Heart right ventricle (tissue), 16 donors: ENCODE data around the gene DDAH1. TPM values are rescaled to one million over a fixed set of nuclear protein-coding genes. Genes with fewer than 3 reads are reported as not detected.

ENCODE experiments used
- ATAC-seq, 8 donors: fragments of 200-7000 bp; cut with Tn5 transposase; one replicate each; pipeline ENCODE4 v1.9.1; 2020; ENCODE audit warnings: mild to moderate bottlenecking in 8 of 8, moderate library complexity in 8 of 8, moderate number of reproducible peaks in 1 of 8
- DNase-seq, 2 donors: peaks; one replicate each; pipeline ENCODE4 v3.0.0-alpha.2; 2020
- H3K27ac ChIP-seq, 10 donors: fragments of 200-600 bp; sonication (generic) in 2 of 10; one replicate each; pipeline versions ENCODE4 v1.5.0 to v1.8.0; 2020 to 2022; ENCODE audit warnings: mild to moderate bottlenecking in 3 of 10
- H3K27me3 ChIP-seq, 7 donors: fragments of 200-600 bp; one replicate each; pipeline ENCODE4 v1.8.0; 2021 to 2022; ENCODE audit warnings: mild to moderate bottlenecking in 2 of 7
- H3K36me3 ChIP-seq, 9 donors: fragments of 200-600 bp; sonication (generic) in 1 of 9; one replicate each; pipeline versions ENCODE4 v1.5.0 to v1.8.0; 2020 to 2022; ENCODE audit warnings: mild to moderate bottlenecking in 2 of 9
- H3K4me1 ChIP-seq, 9 donors: fragments of 200-600 bp; sonication (generic) in 1 of 9; one replicate each; pipeline versions ENCODE4 v1.5.0 to v1.8.0; 2020 to 2022; ENCODE audit warnings: mild to moderate bottlenecking in 4 of 9
- H3K4me3 ChIP-seq, 10 donors: fragments of 200-600 bp; sonication (generic) in 2 of 10; one replicate each; pipeline versions ENCODE4 v1.5.0 to v1.8.0; 2020 to 2022; ENCODE audit warnings: mild to moderate bottlenecking in 7 of 10, moderate library complexity in 2 of 10
- H3K9me3 ChIP-seq, 11 donors: fragments of 200-600 bp in 10 of 11; sonication (generic) in 2 of 11; one replicate each; pipeline versions ENCODE4 v1.5.0 to v1.8.0; 2013 to 2022; ENCODE audit warnings: mild to moderate bottlenecking in 2 of 11, control low read depth in 1 of 11, moderate library complexity in 1 of 11
- WGBS, 2 donors: extraction: QIAGEN DNeasy Blood & Tissue Kit; methylation state at CpG; one replicate each; pipeline ENCODE4 v1.1.7; 2013; ENCODE audit warnings: inconsistent platforms in 1 of 2; 5-methylcytosine and 5-hydroxymethylcytosine counted together
- intact Hi-C, 10 donors: fragments of 100-400 bp; cut with DNase I; formaldehyde crosslinking; loops; one replicate each; pipeline versions ENCODE4 v1.11.1 to v1.14.2; 2022
- polyA plus RNA-seq, 2 donors: library from polyadenylated mRNA; stranded (reverse); fragments of 200-250 nt; gene quantifications; one replicate each; pipeline ENCODE4 v1.2.3, GENCODE V29; 2013
- total RNA-seq, 10 donors: library from RNA; stranded (reverse); fragmentation: NEBNext Ultra II Directional in 3 of 10; extraction: Animal tissue kit (Norgen Biotek cat#: 25700) in 3 of 10; gene quantifications; one replicate each; pipeline versions ENCODE4 v1.2.1 to v1.2.4, GENCODE V29; 2021 to 2023
- TF ChIP-seq, protein P1 (sequence below), 9 donors: fragments of 200-600 bp; sonication (generic) in 2 of 9; IDR thresholded peaks; one replicate each; pipeline versions ENCODE4 v1.5.0 to v1.8.0; 2021 to 2022; ENCODE audit warnings: antibody characterized with exemption in 9 of 9, mild to moderate bottlenecking in 5 of 9, moderate library complexity in 1 of 9
- donor health status: Arrhythmogenic right ventricular cardiomyopathy.
- donor health status: ischemic (EF 13 %, LVEDD 7.1; RV severe dilation, severe dysfunction).
- donor health status: healthy with polysubstance abuse.
- donor health status: DM: no; HTN: yes; CAD: no.
- donor health status: DM: no; HTN: no; CAD: no.
- donor health status: ischemic (EF 25% LVEDD 6.9; RV normal size, moderate dysfunction).
- donor health status: ischemic (EF 25% LVEDD 5.7; RV mildly dilated, moderate dysfunction).
- donor health status: healthy.
- donor health status: DM: yes; HTN: yes; CAD: no.
- donor health status: Ischemic cardiomyopathy.
- donor health status: ischemic (EF 35%, LVEDD 5.7; RV mildly dilated, moderate dysfunction).
- donor health status: nonischemic (EF 11% LVEDD 7.7; RV severe dilation, severe dysfunction).
- donor health status: DM: yes; HTN: yes; CAD: no.
- donor health status: PGD.
- donor health status: ischemic (EF 29% LVEDD 5.4; RV normal size, mild dysfunction).
- donor health status: nonischemic (EF 23%, LVEDD 6.1; RV moderate dilation, normal function).

The DDAH1 gene
- total and polyA plus RNA-seq, 12 donors: 2.7 to 29.0 (median 16.6) TPM

DNA sequence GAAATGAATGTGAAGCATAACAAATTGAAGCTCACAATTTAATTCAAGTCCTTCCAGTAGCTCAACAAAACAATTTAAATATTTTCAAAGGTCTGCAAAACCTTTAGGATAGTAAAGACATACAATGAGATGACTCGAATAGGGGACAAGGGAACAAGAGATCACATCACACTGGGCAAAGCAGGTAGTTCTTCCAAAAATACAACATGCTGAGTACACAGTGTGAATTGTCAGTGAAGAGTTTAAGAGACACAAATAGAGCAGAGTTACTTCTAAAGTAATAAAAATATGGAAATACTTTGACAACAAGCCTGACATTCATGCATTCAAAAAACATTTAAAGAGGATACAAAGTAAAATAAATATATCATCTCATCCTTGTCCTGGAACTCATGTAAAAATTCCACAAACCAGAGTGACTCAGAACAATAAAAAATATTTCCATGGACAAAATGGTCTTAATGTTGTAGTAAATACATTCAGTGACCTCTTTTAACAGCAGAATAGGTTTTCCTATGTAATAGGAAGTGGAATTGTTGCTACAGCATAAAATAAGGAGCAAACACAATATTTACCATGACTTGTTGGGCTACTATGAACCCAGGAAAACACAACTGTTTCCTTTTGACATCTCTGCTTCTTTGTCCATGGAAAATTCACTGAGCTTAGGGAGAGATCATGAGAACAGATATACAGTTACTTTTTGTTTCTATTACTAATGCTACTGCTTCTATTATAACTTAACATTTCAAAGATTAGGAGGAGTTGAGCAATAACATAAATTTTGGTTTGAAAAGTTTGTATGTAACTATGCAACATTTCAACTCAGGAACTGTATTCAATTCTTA, 104.9 kb downstream of the DDAH1 start:
- Histone ChIP-seq H3K27me3 (no peaks in the 10 kb centered on the region), H3K4me1 (peaks cover 0 to 27% (median 10%) of the 10 kb centered on the region in 9 donors), H3K36me3 (no peaks in the 10 kb centered on the region), H3K27ac (peak overlapping the region in 7 of 10 donors; percentile 11 to 60 (median 39)), H3K4me3 (no peak overlapping the region), H3K9me3 (no peaks in the 10 kb centered on the region)
- 64 to 69% methylated on average over 1 of the region's 1 CpG for WGBS, 2 donors
- DNase-seq (no peak), ATAC-seq (peak in 2 of 8 donors; percentile 40 to 71)
- TF ChIP-seq, protein P1, sequence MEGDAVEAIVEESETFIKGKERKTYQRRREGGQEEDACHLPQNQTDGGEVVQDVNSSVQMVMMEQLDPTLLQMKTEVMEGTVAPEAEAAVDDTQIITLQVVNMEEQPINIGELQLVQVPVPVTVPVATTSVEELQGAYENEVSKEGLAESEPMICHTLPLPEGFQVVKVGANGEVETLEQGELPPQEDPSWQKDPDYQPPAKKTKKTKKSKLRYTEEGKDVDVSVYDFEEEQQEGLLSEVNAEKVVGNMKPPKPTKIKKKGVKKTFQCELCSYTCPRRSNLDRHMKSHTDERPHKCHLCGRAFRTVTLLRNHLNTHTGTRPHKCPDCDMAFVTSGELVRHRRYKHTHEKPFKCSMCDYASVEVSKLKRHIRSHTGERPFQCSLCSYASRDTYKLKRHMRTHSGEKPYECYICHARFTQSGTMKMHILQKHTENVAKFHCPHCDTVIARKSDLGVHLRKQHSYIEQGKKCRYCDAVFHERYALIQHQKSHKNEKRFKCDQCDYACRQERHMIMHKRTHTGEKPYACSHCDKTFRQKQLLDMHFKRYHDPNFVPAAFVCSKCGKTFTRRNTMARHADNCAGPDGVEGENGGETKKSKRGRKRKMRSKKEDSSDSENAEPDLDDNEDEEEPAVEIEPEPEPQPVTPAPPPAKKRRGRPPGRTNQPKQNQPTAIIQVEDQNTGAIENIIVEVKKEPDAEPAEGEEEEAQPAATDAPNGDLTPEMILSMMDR (IDR thresholded peaks at IDR 0.05): no peak
- intact Hi-C loops: loop anchor here in 1 of 10 donors (5.0 kb wide), 1 partner anchor 92 kb away; no protein-coding TSS in a partner anchor

DNA sequence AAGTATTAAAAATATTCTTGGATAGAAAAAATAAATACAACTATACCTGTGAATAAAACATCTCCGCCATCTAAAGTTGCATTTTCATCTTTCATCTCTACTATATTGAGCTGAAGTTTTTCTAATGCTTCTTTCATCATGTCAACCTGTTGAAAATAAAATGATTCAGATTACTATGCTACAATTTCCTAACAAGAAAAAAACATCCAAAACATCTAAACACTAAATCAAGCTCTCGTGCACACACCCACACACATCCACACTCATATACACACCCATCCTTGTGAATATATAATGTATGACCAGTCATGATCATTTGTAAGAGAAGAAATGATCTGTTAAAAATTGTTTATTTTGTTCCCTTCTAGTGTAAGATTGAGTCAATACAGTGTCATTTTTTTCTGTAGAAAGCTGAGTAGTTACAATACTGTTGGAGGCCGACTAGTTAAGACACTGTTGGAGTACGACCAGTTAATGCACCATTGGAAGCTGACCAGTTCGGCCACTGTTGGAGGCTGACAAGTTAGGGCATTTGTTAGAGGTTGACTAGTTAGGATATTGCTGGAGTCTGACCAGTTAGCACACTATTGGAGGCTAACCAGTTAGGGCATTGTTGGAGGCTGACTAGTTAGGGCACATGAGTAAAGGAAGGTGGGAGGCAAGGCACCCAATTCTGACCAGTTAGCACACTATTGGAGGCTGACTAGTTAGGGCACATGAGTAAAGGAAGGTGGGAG, 106.1 kb downstream of the DDAH1 start:
- Histone ChIP-seq H3K36me3 (no peaks in the 10 kb centered on the region), H3K27ac (no peak overlapping the region), H3K9me3 (no peaks in the 10 kb centered on the region), H3K4me3 (no peak overlapping the region), H3K4me1 (peaks cover 0 to 27% (median 10%) of the 10 kb centered on the region in 9 donors), H3K27me3 (no peaks in the 10 kb centered on the region)
- DNase-seq (no peak), ATAC-seq (no peak)
- TF ChIP-seq, protein P1 (IDR thresholded peaks at IDR 0.05): no peak
- WGBS, 2 donors: 97 to 98% methylated on average over 5 of the region's 5 CpGs
- intact Hi-C loops: no loop called here

DNA sequence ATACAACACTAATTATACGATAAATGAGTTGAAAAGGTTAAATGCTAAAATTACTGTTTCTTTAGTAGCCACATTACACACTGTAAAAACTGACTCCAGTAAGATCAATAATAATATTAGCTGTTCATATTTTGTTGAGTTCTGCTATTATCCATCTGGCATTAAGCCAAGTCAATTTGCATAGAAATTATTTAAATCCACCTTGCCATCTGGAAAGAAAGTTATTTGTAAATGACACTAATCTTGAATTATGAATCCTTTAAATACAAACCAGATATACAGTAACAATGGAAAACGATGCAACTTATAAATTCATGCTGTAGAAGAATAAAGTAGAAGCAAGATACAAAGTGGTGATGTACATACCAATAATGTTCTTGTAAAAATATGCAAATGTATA, 107.1 kb downstream of the DDAH1 start:
- no peak for ATAC-seq
- TF ChIP-seq, protein P1 (IDR thresholded peaks at IDR 0.05): no peak
- intact Hi-C loops: no loop called here
- no peaks in the 10 kb centered on the region for H3K27me3 ChIP-seq
- no peak for DNase-seq
- peaks cover 0 to 34% (median 9%) of the 10 kb centered on the region in 9 donors for H3K4me1 ChIP-seq
- H3K27ac ChIP-seq: no peak overlapping the region
- no peaks in the 10 kb centered on the region for H3K9me3 ChIP-seq
- no peak overlapping the region for H3K4me3 ChIP-seq
- no peaks in the 10 kb centered on the region for H3K36me3 ChIP-seq
- WGBS, 2 donors: 96 to 98% methylated on average over 2 of the region's 2 CpGs

DNA sequence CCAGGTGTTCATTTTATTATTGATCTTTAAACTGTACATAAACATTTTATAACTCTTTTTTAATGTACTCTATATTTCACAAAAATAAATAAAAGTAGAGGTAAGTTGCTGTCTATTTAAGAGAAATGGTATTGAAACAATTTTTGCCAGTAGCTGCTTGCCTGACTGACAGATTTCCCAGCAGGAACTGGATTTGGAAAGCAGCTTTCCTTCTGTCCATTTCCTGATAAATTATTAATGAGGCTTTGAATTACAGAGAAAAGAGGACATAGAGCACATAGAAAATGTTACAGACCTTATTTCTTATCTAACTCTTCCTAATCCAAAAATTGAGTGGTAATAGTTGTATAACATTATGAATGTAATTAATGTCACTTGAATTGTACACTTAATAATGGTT, 108.8 kb downstream of the DDAH1 start:
- no peaks in the 10 kb centered on the region for H3K9me3 ChIP-seq
- ATAC-seq (no peak), DNase-seq (no peak)
- intact Hi-C loops: no loop called here
- no peaks in the 10 kb centered on the region for H3K36me3 ChIP-seq
- H3K4me3 ChIP-seq: no peak overlapping the region
- H3K27me3 ChIP-seq: no peaks in the 10 kb centered on the region
- TF ChIP-seq, protein P1 (IDR thresholded peaks at IDR 0.05): no peak
- H3K4me1 ChIP-seq: peaks cover 0 to 29% (median 7%) of the 10 kb centered on the region in 9 donors
- H3K27ac ChIP-seq: no peak overlapping the region
